Embryonic facial prominence (tissue), 1 donor: ENCODE data around the gene DTYMK.
"Not testable (repeated sequence)": the region's sequence is repeated elsewhere in the genome, so short reads cannot be mapped to it uniquely, and the experiment has no call there.

Experiments
- DNase-seq: peaks from one replicate; pipeline ENCODE4 v3.0.0-alpha.2; 2016; ENCODE audit errors: extremely low spot score

The DTYMK gene

DNA sequence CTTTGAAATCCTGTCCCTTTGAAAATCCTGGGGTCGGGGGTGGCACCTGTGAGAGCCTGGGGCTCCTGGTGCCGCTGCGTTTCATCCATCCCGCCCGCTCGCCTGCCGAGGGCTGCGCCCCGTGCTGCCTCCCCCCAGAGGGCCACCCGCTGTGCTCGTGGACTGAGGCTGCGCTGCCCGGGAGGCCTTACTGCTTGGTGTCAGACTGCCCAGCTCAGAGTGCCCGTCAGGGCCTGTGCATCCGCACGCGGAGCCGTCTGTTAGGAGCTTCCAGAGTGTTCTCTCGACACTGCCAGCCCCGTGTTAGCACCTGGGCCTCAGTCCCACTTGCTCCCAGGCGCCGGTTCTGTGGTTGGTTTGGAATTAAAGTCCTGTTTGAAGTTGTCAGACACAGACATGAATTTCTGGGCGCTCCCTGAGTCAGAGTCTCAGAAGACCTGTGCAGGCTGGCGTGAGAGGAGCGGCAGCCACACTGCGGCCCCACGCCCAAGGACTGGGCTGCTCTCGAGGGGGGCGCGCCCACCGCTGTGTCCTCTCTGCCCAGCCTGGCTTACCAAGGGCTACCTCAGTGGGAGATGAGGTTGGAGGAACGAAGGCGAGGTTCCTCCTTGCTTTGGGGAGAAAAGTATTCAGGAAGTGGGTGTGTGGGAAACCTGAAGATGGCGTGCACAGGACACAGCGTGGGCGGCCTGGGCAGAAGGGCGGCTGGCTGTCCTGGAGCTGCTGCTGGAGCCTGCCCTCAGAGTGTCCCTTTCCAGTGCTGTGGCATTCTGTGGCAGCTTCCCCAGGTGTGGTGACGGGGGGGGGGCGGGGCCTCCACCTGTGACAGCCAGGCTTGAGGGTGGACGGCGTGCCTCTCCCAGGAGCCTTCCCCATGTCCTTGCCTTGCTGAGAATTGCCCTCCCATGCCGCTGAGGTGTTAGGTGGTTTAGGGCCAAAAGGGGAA is 14.1 kb downstream of the DTYMK start:
- no peak for DNase-seq

DNA sequence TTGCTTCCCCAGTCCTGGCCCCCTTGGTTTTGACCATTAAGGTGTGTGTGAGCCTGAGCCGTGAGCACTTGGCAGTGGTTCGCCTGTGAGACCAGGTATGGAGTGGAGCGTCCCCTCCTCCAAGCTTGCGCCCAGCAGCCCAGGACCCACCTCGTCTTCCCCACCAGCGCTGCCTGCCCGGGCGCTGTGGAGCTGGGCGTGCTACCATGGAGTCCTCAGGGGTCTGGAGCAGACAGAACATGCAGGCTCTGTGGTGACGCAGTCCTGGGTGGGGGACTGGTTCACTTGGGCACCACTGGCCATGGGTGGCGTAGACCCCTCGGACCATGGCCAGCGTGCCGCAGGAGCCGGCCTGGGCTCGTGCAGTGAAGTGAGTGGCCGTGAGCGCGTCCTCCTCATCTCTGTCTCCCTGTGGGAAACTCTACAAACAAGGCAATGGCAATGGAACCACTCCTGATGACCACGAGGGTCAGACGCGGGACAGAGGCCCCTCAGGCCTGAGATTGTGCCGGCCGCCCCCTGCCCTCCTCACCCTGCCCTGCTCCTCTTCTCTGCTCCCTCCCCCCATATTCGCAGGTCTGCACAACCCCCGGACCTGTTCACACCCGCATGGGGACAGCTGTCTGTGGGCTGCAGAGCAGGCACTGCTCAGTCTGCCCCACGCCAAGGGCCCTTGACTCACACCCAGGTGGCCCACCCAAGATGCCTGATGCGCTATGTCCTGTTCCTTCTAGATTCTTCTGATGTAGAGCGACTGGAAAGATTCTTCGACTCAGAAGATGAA is 15.0 kb downstream of the DTYMK start:
- no peak for DNase-seq

DNA sequence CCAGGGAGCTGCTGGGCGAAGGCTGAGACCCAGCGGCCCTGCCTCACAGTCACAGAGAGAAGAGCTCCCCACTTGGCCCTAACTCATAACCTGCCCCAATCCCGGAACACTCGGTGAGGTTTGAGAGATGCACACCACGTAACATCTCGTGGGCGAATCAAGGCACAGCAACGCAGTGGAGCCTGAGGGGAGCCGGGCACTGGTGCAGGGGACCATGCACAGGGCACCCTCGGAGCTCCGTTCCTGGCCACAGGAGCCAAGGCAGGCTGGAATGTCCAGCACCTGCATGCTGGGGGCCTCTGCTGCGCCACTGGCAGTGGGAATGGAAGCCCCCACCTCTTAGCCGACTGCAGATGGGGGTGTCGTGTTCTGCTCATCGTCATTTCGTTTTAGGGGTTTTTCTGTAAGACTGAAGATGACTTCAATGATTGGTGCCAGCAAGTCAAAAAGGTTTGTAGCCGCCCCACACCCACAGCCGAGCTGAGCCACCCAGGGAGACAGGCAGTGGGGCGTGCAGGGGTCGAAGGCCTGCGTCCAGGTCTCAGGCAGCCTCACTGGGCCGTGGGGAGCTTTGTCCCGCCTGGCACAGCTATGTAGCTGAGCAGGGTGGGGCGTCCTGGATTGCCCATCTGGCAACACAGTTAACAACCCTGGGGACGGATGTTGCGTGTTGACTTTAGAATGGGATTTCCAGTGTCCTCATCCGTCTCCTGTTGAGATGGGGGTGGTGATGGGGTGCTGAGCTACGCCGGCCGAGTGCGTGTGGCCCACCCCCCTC is 16.1 kb downstream of the DTYMK start:
- no peak for DNase-seq

DNA sequence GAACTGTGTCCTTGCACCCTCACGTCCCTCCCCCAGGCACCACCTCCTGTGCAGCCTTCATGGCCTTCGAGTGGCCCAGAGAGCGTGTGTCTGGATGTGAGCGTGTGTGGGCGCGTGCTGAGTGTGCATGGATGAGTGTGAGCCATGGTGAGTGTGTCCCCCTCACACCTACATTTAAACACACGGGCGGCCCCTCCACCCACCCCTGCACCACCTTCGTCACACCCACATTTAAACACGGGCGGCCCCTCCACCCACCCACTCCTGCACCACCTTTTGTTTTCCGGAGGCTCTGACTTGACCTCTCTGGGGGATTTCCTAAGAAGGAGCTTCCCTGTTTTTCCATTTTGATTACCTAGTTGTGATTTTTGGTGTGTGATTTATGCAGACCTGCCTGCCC is 17.8 kb downstream of the DTYMK start:
- no peak for DNase-seq

DNA sequence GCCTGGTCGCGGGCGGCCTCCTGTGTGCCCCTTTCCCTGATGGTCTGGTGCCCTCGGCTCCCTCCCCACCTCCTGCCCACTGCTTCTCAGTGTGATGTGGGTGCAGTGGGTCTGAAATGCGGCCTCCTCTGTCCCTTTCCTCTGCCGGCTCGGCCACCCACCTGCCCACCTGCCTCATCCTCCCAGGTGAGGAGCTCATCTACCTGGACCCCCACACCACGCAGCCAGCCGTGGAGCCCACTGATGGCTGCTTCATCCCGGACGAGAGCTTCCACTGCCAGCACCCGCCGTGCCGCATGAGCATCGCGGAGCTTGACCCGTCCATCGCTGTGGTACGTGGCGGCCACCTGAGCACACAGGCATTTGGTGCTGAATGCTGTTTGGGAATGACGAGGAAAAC is 18.3 kb downstream of the DTYMK start:
- DNase-seq = no peak

DNA sequence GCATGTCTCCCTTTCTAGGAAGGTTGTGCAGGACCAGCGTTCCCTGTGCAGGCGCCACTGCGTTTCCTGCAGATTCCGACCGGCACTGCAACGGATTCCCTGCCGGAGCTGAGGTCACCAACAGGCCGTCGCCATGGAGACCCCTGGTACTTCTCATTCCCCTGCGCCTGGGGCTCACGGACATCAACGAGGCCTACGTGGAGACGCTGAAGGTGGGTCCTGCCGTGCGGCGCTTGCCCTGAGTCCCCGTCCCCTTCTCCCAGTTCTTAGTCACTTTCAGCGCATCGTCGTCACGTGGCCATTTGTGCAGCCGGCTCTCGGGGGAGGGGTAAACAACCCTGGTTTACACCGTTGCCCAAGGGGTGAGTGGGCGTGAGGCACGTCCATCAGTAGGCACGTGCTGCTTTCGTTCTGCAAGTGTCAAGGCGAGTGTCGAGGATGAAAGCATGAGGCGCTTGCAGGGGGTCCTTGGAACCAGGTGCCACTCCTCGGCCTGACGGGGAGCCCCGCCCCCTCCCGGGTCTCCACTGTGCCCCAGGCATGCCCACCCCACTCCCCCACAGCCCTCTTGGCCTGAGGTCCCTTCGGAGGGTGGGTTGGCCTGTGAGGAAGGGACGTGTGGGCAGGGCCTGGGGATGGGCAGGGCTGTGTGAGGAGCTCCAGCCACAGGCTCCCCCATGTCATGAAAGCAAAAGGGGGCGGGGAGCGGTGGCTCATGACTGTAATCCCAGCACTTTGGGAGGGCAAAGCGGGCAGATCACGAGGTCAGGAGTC is 19.8 kb downstream of the DTYMK start:
- DNase-seq = no peak

DNA sequence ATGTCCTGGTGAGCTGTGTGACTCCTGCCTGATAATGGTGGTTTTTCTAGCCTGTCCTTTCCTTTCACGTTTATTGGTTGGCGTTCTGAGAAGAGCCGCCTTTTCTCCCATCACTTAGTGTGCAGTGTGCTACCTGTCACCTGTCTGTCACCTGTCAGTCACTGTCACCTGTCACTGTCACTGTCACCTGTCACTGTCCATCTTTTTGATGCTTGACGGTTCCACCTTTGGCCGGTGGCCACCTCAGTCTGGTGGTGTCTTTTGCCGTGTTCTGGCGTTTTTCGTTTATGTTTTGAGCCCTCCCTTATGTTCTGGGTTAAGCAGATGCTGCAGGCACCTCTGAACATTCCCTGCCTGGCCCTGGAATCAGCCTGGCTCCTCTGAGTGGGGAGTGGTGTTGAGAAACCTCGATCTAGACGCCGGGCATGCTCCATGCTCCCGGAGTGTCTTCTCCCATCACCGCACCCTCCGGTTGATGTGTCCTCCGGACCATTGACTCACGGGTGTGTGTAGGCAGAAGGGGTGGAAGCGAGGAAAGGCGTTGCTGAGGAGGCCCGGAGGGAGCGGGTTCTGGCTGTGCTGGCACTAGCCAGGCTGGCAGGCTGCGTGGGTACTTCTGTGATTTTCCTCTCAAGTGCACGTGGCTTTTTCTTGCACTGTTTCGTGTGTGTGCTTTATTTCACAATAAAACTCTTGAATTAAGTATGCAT is 20.7 kb downstream of the DTYMK start:
- DNase-seq = no peak

DNA sequence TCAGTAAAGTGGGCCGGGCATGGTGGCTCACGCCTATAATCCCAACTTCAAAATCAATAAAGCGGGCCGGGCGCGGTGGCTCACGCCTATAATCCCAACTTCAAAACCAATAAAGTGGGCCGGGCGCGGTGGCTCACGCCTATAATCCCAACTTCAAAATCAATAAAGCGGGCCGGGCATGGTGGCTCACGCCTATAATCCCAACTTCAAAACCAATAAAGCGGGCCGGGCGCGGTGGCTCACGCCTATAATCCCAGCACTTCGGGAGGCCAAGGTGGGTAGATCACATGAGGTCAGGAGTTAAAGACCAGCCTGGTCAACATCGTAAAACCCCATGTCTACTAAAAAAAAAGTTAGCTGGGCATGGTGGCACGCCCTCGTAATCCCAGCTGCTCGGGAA is 23.9 kb downstream of the DTYMK start:
- not testable (repeated sequence) for DNase-seq

DNA sequence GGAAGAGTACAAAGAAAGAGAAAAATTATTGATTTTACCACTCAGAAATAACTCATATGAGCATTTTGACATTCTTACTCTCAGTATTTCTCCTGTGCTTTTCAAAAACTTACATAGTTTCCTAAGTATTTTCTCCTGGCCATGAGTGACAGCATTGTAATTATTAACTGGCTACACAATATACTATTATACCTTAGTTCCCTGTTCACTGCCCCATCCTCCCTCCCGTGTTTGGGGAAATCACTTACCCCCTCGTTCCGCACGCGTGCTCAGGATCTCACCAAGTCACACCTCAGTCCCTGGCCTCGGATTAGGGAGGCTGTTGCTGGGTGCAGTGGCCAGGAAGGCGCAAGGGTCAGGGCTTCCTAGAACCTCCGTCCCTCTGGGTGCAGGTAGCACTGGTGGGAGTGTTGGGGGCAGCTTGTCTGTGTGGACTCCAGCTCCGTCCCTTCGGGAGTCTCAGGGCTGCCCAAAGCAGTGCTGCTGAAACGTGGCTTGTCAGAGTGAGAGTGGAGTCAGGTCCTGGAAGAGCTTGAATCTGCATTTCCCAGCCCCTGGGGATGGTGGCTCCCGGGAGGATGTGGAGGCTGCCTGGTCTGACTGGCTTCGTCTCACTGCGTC is 25.9 kb downstream of the DTYMK start:
- DNase-seq = no peak

DNA sequence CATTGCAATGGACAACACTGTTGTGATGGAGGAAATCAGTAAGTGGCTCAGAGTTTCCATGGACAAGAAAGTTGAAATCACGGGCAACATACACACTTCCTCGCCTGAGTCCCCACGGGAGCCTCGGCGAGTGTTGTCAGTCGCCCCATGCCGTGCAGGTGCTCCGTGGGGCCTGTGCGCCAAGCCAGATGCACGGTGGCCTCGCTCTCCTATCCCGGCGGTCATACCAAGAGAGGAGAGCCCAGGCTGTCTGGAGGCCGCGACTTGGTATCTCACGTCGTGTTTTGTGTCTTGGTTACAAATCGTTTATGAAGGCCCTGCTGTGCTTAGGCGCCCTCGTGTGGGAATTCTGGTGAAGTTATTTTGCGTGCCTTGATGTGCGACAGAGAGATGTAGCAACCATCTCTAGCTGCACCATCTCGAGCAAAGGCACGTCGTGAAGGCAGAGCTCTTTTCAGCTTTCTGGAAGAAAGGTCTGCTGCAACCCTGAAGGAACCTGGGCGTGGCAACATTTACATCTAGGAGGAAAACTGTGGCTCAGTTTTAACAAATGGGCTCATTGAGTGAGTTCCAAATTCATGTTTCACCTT is 27.4 kb downstream of the DTYMK start:
- DNase-seq = peak; percentile 34

DNA sequence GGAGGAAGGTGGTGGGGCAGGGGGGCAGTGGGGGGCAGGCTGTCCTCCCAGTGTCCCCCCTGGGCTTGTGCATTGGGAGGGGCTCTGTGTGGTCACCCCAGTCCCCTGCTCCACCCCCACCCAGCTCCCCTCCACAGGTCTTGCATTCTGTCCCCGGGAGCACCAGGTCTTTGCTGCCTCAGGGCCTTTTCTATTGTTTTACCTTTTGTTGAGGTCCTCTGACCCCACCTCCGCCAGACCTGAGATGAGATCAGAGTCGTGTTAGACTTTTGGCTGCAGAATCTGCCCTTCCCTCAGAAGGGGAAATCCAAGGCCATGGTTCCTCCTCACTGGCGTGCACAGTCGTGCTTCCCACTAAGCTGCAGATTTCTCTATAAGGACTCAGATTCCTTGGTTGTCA is 28.3 kb downstream of the DTYMK start:
- DNase-seq = no peak

DNA sequence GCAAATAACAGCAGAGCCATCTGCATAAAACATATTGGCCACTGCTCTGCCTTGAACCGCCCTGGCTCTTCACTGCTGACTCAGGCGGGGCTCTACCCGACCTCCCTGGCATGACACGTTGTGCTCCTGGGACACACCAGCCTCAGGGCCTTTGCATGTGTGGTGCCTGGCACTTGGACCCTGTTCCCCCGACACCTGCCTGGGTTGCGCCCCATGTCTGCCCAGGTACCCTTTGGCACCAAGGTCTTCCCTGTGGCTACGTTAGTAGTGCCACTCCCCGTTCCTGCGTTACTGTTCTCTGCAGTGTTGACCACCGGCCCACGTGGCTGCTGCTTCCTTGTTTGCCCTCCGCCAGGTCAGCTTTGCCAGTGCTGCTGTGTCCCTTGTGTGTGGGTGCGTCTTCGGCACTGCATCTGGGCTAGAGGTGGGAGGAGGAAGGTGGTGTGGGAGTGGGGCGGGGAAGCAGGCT is 28.8 kb downstream of the DTYMK start:
- DNase-seq = no peak

DNA sequence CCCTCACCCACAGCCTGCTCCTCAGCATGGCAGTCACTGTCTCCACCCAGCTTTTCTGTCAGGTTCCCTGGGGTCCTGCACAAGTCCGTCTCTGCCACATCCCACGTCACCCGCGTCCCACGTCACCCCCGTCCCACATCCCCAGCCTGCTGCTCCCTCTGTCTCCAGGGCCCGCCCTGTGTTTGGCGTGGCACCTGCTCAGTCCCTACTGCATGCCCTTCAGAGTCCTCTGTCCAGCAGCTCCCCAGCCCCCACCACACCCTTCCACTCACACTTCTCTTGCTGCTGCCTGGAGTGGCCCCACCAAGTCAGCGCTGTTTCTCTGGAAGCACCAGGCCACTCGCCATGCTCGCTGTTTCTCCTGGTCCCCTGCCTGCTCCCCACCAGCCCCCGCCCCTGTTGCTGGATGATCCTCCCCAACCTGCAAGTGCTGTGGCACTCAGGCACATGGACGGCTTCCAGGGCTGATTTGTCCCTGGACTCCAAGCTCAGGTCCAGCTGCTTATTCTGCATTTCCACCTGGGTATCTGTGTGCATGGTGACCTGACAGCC is 30.3 kb downstream of the DTYMK start:
- DNase-seq = no peak

DNA sequence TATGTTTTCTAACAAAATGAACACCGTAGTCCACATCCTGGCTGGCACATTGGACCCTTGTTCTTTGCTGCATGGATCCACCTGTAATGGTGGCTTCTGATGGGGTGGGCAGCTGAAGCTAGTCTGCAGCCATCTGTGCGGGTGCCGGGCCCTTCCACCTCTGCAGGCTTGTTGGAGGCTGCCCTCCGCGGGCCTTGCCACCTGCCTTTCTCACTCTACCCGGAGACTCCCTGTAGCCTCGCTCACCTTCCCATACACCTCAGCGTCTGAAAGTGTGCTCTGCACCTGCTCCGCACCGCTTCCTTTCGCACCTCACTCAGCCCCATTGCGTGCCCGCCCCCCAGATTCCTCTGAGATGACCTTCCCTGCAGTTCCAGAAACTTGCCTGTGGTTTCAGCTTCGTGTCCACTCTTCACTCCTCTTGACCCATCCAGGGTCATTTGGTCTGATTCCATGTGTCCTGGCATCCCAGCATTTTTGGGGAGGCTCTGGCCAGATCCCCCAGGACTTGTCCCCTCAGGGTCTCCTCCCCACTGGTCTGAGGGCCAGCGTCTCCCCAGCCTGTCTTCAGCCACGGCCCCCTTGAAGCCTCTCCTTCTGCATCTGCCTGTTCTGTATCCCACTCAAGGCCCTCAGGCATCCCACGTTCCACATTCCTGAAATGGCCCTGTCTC is 31.0 kb downstream of the DTYMK start:
- no peak for DNase-seq

DNA sequence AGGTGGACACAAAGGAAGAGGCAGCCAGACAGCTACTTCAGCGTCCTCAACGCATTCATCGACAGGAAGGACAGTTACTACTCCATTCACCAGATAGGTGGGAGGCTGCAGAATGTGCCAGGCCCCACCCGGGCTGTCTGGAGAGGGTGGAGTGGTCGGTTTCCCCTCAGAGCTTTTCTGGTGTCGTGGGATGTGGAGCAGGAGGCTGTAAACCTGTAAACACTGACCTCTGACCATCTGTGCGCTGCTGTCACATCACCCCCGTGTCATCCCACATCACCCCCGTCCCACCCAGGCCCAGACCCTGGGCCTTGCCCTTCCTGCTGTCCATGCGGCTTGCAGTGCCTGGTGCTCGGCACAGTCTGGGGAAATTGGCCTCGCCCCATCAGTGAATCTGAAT is 32.1 kb downstream of the DTYMK start:
- no peak for DNase-seq

DNA sequence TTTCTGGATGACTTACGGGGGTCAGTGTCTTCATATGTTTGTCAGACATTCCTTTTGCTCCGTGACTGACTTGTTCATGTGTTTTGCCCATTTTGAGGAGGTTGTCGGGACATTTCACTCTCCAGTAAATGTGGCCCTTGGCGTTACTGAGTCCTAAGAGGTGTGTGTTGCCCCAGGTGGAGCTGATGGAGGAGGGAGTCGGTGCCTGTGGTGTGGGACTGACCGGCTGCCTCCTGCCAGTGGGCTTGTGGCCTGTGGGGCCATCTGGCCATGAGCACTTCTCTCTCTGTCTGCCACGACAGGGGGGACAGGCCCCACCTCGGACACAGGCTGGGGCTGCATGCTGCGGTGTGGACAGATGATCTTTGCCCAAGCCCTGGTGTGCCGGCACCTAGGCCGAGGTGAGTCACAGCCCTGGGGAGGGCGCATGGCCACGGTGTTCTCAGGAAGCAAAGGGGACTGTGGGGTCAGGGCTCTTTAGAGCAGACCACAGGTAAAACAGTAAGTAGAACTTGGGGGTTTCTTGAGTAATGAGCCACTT is 33.3 kb downstream of the DTYMK start:
- no peak for DNase-seq

DNA sequence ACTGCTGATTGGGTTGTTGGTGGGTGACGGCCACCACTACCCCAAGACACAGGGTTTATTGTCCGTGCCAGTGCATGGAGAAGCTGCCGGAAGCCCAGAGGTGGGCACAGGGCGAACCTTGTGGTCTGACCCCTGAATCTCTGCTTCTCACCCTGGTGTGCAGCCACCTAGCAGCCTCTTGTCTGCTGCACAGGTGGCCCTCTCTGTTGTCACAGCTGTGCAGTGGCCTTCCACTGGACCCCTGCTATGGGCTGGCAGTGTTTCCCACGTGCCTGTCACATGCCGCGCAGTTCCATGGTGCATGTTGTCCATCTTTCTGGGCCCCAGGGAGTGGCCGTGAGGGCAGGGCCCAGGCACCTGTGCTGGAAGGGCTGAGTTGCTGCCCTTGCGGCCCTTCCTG is 33.9 kb downstream of the DTYMK start:
- DNase-seq = no peak

DNA sequence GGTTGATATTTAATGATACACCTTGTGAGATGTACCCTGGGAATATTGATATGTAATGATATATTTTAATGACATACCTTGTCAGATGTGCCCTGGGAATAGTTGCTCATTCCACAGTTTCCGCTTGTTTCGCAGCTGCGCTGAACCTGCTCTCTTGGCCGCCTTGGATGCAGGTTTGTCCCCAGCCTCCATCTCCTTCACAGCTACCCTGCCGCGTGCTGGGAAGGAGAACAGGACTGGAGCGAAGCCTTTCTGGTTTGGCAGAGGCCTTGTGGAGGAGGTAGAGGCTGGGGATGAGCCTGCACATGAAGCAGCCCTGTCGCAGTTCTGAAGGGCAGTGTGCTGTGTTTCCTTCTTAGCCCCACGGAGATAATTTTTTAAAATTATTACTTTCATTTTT is 34.5 kb downstream of the DTYMK start:
- DNase-seq = no peak

DNA sequence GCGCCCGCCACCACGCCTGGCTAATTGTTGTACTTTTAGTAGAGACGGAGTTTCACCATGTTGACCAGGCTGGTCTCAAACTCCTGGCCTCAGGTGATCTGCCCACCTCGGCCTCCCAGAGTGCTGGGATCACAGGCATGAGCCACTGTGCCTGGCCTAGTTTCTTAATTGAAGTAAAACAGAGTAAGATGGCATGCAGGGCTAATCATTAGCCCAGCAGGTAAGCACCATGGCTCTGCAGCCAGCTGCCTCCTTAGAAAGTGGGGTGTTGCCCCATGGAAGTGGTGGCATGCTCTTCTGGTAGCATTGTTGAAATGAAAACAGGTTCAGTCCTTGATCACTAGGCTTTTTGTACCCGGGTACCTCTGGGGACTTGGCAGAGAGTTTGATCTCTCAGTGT is 36.7 kb downstream of the DTYMK start:
- DNase-seq = no peak
